HepG2 (cell line): ENCODE results near the gene MAB21L4. TPM values are rescaled to one million over a fixed set of nuclear protein-coding genes. Genes with fewer than 3 reads are reported as not detected.

Experiments
- ATAC-seq: fragments of 200-7000 bp; cut with Tn5 transposase; 3 replicates; pipeline ENCODE4 v1.9.1; 2020; ENCODE audit warnings: mild to moderate bottlenecking, moderate library complexity
- BruUV-seq: library from RNA; stranded (reverse); fragments of 400-500 nt; replicated peaks from 2 replicates; lab custom pipeline; 2021; lab: Mats Ljungman, UMichigan
- CTCF ChIA-PET: fragments of 300-600 bp; formaldehyde crosslinking; extraction: SDS; loops from one replicate; lab custom pipeline; 2021; ENCODE audit warnings: low total read pairs, inconsistent platforms, low intra/inter-chr PET ratio; lab: Yijun Ruan, JAX
- POLR2A ChIA-PET: fragments of 350-600 bp; sonication (Branson Sonifier 250); formaldehyde crosslinking; loops from one replicate; lab custom pipeline; 2020; ENCODE audit warnings: antibody characterized with exemption, inconsistent platforms; lab: Yijun Ruan, JAX
- DNase-seq: peaks from one replicate; pipeline ENCODE4 v3.0.0-alpha.2; 2015; ENCODE audit warnings: low spot score
- FAIRE-seq: peaks from 3 replicates; lab custom pipeline; 2011; peaks lifted over from hg19 to GRCh38; lab: Jason Lieb, UNC
- H2AFZ ChIP-seq: one replicate; pipeline ENCODE4 v1.6.1; 2011; ENCODE audit warnings: low read length, inconsistent platforms
- H3K27ac ChIP-seq: fragments of 300-600 bp; 3 replicates; pipeline ENCODE4 v1.8.0; 2011; ENCODE audit warnings: mixed run types, mild to moderate bottlenecking, mixed read lengths, low read length, inconsistent platforms; ENCODE audit not compliant: insufficient read depth; ENCODE audit errors: extremely low read length
- H3K27me3 ChIP-seq, 2 experiments: fragments of 200-600 bp in 1 of 2; 2 replicates in 1 of 2; 3 replicates in 1 of 2; pipeline versions ENCODE4 v1.6.0 to v1.8.0; 2011; ENCODE audit warnings: low read length in 2 of 2, mild to moderate bottlenecking in 2 of 2, moderate library complexity in 2 of 2, inconsistent platforms in 1 of 2; ENCODE audit not compliant: insufficient read depth in 2 of 2, control insufficient read depth in 1 of 2
- H3K36me3 ChIP-seq, 2 experiments: fragments of 200-600 bp in 1 of 2; replicated peaks in 1 of 2; 2 replicates in 1 of 2; 3 replicates in 1 of 2; pipeline versions ENCODE4 v1.5.1 to v1.8.0; 2011; ENCODE audit warnings: low read length in 2 of 2, inconsistent platforms in 1 of 2; ENCODE audit not compliant: insufficient read depth in 2 of 2, control insufficient read depth in 1 of 2
- H3K4me1 ChIP-seq: 2 replicates; pipeline ENCODE4 v1.5.1; 2012; ENCODE audit warnings: low read length, inconsistent platforms; ENCODE audit not compliant: insufficient read depth
- H3K4me2 ChIP-seq: 2 replicates; pipeline ENCODE4 v1.6.0; 2011; ENCODE audit warnings: low read depth, low read length, inconsistent platforms
- H3K4me3 ChIP-seq, 3 experiments: fragments of 200-600 bp in 1 of 3; sonication (generic), shearing (Covaris generic) in 1 of 3; replicated peaks in 1 of 3; 2 replicates each; pipeline ENCODE4 v1.5.1; 2011 to 2016; ENCODE audit warnings: low read length in 3 of 3, inconsistent platforms in 2 of 3, low read depth in 2 of 3, mild to moderate bottlenecking in 2 of 3, control low read depth in 1 of 3, mixed read lengths in 1 of 3; ENCODE audit not compliant: insufficient read depth in 1 of 3
- H3K79me2 ChIP-seq: one replicate; pipeline ENCODE4 v1.6.1; 2011; ENCODE audit warnings: low read length, inconsistent platforms; ENCODE audit not compliant: insufficient read depth
- H3K9ac ChIP-seq: 2 replicates; pipeline ENCODE4 v1.6.0; 2011; ENCODE audit warnings: mild to moderate bottlenecking, low read depth, low read length, inconsistent platforms; ENCODE audit not compliant: insufficient read depth
- H3K9me3 ChIP-seq: 2 replicates; pipeline ENCODE4 v1.5.1; 2012; ENCODE audit warnings: mild to moderate bottlenecking, low read length
- H4K20me1 ChIP-seq: 2 replicates; pipeline ENCODE4 v1.6.0; 2011; ENCODE audit warnings: inconsistent platforms, mild to moderate bottlenecking, low read length, moderate library complexity; ENCODE audit not compliant: insufficient read depth
- FLYWCH1 ChIP-seq: sonication (generic); formaldehyde crosslinking; IDR thresholded peaks from 2 replicates; pipeline ENCODE4 v1.8.1; 2023; ENCODE audit warnings: mild to moderate bottlenecking, missing genetic modification reagents
- JUND ChIP-seq: sonication (generic); formaldehyde crosslinking; IDR thresholded peaks from 2 replicates; pipeline ENCODE4 v1.8.0; 2022; ENCODE audit warnings: mild to moderate bottlenecking, missing genetic modification reagents
- MAFK ChIP-seq, 2 experiments: IDR thresholded peaks in 1 of 2; conservative IDR thresholded peaks in 1 of 2; 2 replicates each; pipeline ENCODE4 v1.6.1; 2011; ENCODE audit warnings: improper control_type of control experiment in 2 of 2, low read length in 2 of 2
- PLSCR1 ChIP-seq: sonication (generic); formaldehyde crosslinking; IDR thresholded peaks from 2 replicates; pipeline ENCODE4 v1.5.0; 2020; ENCODE audit warnings: missing genetic modification reagents, mild to moderate bottlenecking, borderline replicate concordance
- ZNF10 ChIP-seq: sonication (generic); formaldehyde crosslinking; IDR thresholded peaks from 2 replicates; pipeline ENCODE4 v1.4.0; 2020; ENCODE audit warnings: mild to moderate bottlenecking, low read depth, missing genetic modification reagents, borderline replicate concordance
- ZNF562 ChIP-seq: sonication (generic); formaldehyde crosslinking; IDR thresholded peaks from 2 replicates; pipeline ENCODE4 v1.8.0; 2022; ENCODE audit warnings: missing genetic modification reagents, borderline replicate concordance
- WGBS: methylation state at CpG from one replicate; pipeline ENCODE4 v1.1.6; 2017; ENCODE audit warnings: low lambda C conversion rate; 5-methylcytosine and 5-hydroxymethylcytosine counted together
- in situ Hi-C: cut with HindIII; loops from 2 replicates; pipeline ENCODE4 v1.10.0; 2017; ENCODE audit warnings: low pct_unique_long_range_greater_than_20kb; ENCODE audit not compliant: extremely low pct_ligation_motif_present
- intact Hi-C: fragments of 100-400 bp; cut with micrococcal nuclease; formaldehyde crosslinking; loops from one replicate; pipeline ENCODE4 v1.10.0; 2022; ENCODE audit not compliant: unreplicated experiment
- polyA plus RNA-seq, 8 experiments: library from polyadenylated mRNA; depleted of rRNA in 3 of 8; stranded (reverse) in 7 of 8; unstranded in 1 of 8; fragments of >200 nt; fragmentation: Illumina TruSeq in 4 of 8; extraction: Trizol in 4 of 8; gene quantifications; 2 replicates each; pipeline versions ENCODE4 v1.2.1 to v1.2.3, GENCODE V29; 2011 to 2016; ENCODE audit warnings: low read depth in 4 of 8, missing spikeins in 1 of 8, mixed read lengths in 1 of 8; ENCODE audit not compliant: insufficient read depth in 1 of 8
- total RNA-seq, 5 experiments: library from RNA; depleted of rRNA; stranded (reverse); fragments of >200 nt; fragmentation: Illumina TruSeq; extraction: Trizol; gene quantifications; 2 replicates each; pipeline ENCODE4 v1.2.3, GENCODE V29; 2016; ENCODE audit warnings: low read depth in 1 of 5

The MAB21L4 gene
- total and polyA plus RNA-seq, 2 of the 13 experiments (the other 11 are each of a cell fraction or from before 2014, with no cell fraction given), result 3.0 to 14.0 TPM

GRCh38 chr2:240855670-240856069, 40.3 kb downstream of the MAB21L4 start:
- H2AFZ ChIP-seq, result no peak overlapping the region
- no peak overlapping the region for H3K27ac ChIP-seq
- CTCF ChIA-PET, result interaction anchor here (2.8 kb wide), 1 partner anchor 59 kb away, joined by 25 read pairs; no protein-coding TSS in a partner anchor
- H3K4me3 ChIP-seq, result no peak overlapping the region
- DNase-seq (no peak), FAIRE-seq (no peak), ATAC-seq (no peak)
- no peaks in the 10 kb centered on the region for H4K20me1 ChIP-seq
- TF ChIP-seq ZNF10 (CRISPR knock-in tag) (no peak), PLSCR1 (no peak), JUND (CRISPR knock-in tag) (no peak), MAFK (conservative IDR thresholded peaks at IDR 0.05 in 1 of 2, IDR thresholded peaks at IDR 0.05 in 1 of 2; ENCODE audit: low read length in 2 of 2) (no peak), FLYWCH1 (no peak), ZNF562 (CRISPR knock-in tag) (no peak)
- no peaks in the 10 kb centered on the region for H3K79me2 ChIP-seq
- H3K4me2 ChIP-seq, result no peak overlapping the region
- POLR2A ChIA-PET, result no interaction called here
- intact Hi-C loops, result loop anchor here (1.0 to 10.0 kb wide), 4 partner anchors 47 to 369 kb away; no protein-coding TSS in a partner anchor
- WGBS, result 70% methylated on average over 7 of the region's 8 CpGs
- peaks cover 3 to 24% of the 10 kb centered on the region in 2 experiments; a peak in 3 of 5 replicates for H3K27me3 ChIP-seq
- H3K36me3 ChIP-seq, result no peaks in the 10 kb centered on the region
- H3K4me1 ChIP-seq, result peaks cover 41% of the 10 kb centered on the region
- BruUV-seq, result no TSS peak
- no peak overlapping the region for H3K9ac ChIP-seq
- in situ Hi-C loops, result loop anchor here (5.0 to 25.0 kb wide), 2 partner anchors 47 to 782 kb away; partner anchors contain the start of genes ATG4B and THAP4
- H3K9me3 ChIP-seq, result no peaks in the 10 kb centered on the region
